ENCODE data around the gene CHST9.
"Not testable (repeated sequence)": the region's sequence is repeated elsewhere in the genome, so short reads cannot be mapped to it uniquely, and the experiment has no call there.

The CHST9 gene, protein sequence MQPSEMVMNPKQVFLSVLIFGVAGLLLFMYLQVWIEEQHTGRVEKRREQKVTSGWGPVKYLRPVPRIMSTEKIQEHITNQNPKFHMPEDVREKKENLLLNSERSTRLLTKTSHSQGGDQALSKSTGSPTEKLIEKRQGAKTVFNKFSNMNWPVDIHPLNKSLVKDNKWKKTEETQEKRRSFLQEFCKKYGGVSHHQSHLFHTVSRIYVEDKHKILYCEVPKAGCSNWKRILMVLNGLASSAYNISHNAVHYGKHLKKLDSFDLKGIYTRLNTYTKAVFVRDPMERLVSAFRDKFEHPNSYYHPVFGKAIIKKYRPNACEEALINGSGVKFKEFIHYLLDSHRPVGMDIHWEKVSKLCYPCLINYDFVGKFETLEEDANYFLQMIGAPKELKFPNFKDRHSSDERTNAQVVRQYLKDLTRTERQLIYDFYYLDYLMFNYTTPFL

DNA sequence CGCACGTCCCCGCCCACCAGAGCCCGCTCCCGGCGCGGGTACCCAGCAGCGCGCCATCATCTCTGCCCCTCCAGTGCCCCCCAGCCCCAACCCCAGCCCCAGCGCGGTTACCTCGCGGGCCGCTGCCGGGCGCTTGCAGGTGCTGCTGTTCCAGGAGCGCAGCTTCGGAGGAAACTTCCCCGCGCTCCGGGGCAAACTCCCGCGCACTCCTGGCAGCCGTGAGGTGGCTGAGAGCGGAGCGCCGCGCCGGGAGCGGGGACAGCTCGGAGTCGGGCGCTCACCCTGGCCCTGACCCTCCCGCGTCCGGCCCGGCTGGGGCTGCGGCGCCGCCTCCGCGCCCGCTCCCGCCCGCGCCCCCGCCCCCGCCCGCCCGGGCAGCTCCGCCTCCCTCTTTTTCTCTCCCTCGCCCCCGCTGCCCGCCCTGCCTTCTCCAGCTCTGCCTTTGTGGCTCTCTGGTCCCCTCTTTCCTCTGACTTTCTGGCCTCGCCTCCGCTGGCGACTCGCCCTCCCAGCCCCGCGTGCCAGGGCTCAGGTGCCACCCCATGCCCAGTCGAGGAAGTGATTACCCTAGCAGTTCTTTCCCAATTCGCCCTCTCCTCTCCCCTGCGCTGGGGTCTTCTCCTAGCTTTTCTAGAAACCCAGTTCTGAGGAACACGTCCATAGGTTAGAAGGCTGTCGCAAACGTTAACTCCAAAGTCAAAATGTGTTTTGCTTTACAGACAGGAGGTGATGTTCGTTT is at the start of gene CHST9:
CHST9 (minus strand) TSS at position 284 of the 739 bp plus-strand sequence. CDS start 42,499 bp downstream, outside the sequence.
- DNase-seq (ENCODE audit: low spot score), result no peak

DNA sequence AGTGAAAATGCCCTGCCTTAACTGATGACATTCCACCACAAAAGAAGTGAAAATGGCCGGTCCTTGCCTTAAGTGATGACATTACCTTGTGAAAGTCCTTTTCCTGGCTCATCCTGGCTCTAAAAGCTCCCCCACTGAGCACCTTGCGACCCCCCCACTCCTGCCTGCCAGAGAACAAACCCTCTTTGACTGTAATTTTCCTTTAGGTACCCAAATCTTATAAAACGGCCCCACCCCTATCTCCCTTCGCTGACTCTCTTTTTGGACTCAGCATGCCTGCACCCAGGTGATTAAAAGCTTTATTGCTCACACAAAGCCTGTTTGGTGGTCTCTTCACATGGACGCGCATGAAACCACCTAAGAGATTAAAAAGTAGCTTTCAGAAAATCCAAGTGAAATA is 47.2 kb upstream of the CHST9 start:
- DNase-seq (ENCODE audit: low spot score), result not testable (repeated sequence)

DNA sequence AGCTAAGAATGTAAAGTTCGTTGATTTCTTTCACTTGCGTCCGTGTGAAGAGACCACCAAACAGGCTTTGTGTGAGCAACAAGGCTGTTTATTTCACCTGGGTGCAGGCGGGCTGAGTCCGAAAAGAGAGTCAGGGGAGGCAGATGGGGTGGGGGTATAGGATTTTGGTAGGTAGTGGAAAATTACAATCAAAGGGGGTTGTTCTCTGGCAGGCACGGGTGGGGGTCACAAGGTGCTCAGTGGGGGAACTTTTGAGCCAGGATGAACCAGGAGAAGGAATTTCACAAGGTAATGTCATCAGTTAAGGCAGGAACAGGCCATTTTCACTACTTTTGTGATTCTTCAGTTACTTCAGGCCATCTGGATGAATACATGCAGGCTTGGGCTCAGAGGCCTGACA is 46.6 kb upstream of the CHST9 start:
- not testable (repeated sequence) for DNase-seq (ENCODE audit: low spot score)

DNA sequence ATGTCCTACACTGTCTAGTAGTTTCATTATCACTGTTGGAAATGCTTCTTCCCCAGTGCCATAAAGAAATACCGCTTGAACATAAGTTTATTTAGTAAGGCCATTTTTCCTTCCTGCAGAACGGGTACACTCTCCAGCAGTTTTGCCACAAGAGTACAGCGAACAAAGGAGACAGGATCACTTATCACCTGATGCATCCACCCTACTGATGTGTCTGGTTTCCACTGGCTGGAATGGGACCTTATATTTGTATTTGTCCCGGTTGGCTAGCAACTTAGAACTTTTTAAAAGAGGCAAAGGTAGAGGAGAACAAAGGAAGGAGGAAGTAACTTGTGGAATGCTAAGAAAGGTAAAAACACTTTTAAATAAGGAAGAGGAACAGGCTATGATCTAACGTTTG is 46.1 kb upstream of the CHST9 start:
- DNase-seq (ENCODE audit: low spot score), result not testable (repeated sequence)

DNA sequence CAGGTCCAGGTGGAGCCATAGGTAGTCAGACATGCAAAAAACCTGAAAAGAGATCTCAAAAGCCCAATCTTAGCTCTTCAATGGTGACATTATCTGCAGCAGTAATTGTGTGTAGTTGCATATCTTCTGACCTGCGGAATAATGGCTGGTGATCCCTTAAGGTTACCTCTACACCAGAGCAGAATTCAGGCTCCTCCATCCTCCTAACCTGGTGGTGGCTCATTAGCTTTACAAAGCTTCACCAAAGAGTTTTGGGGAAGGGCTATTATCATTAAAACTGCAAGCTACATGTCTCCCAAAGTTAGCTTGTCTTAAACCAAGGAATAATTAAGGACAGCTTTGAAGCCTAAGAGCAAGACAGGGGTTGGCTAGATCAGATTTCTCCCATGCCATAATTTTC is 42.6 kb upstream of the CHST9 start:
- DNase-seq (ENCODE audit: low spot score), result no peak

DNA sequence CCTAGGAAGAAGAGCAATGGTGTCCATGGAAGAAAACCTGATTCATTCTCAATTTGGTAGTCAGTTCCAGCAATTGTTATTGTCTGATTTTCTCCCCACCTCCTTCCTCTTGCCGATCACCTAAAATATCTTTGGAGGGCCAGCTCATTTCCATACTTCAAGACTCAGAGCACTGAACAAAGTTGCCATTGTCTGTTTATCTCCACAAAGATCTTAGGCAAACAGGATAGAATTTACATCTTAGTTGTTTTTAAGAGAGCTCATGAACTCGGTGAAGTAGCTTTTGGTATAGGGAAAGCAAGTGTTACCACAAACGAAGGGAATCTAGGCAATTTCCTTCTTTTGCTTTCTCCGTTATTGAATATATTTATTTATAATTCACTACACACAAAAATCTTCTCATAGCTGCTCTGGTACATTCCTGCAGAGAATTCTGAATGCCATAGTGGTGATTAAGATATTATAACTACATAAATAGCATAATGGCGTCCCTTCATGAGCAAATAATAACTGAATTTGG is 41.5 kb upstream of the CHST9 start:
- peak; percentile 12 for DNase-seq (ENCODE audit: low spot score)

DNA sequence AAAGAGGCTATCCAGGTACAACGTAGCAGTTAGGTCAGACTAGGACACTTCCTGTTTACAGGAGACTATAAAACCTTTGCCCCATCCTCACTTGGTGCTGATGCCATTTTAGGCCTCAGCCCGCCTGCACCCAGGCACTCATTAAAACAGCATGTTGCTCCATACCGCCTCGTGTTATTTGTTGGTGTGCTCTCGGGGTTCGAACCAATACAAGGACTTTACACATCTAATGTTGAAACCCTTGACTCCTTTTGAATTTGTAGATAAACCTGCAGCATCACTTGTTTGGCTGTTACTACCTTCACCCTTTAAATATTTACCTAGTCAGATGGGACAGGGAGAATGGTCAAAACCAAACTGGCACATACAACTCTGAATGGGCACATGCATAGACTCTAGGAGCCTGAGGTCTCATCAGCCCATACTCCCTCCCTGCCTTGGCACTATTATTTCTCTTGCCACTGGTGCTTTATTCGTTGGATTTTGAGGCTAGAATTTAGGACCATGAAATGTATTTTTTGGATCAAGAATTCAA is 40.9 kb upstream of the CHST9 start:
- DNase-seq (ENCODE audit: low spot score), result no peak

DNA sequence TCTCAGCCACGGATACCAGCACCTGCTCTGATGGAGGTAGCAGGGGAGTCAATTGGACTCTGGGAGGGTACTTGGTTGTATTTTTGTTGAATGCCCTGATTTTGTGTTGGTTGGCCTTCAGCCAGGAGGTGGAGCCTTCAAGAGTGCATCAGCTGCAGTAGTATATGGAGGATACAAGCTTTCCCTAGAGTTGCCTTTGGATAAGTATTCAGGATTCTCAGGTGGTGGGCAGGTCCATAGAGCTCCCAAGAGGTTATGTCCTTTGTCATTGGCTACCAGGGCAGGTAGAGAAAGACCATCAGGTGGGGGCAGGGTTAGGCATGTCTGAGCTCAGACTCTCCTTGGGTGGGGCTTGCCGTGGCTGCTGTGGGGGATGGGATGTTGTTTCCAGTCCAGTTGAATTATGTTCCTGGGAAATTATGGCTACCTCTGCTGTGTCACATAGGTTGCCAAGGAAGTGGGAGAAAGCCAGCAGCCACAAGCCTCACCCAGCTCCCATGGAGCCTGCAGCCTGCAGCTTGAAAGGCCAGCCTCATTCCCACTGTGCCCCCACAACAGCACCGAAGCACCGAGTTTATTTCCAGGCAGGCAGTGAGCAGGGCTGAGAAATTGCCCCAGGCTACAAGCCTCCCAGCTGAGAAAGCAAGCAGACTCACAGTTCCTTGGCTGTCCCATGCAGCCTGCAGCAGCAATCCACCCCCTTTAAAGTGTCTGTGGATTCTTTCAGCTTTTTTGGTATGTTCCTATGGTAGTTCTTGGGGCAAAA is 38.6 kb upstream of the CHST9 start:
- DNase-seq (ENCODE audit: low spot score), result no peak

DNA sequence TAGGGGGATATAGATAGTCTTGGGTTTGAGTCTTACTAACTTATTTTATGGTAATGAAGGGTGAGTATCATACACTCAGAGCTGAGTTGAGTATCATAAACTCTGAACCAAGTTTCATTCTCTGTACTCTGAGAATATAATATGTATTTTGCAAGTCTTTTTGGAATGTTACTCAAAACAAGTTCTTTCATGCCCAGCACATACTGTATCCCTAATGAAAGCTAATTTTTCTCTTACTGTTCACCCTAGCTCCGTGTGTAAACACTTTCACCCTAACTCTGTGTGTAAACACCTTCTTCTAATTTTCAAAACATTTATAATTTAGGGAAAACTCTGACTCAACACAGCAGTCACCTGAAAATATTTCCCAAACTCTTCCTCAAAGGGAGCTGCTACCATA is 29.7 kb upstream of the CHST9 start:
- no peak for DNase-seq (ENCODE audit: low spot score)

DNA sequence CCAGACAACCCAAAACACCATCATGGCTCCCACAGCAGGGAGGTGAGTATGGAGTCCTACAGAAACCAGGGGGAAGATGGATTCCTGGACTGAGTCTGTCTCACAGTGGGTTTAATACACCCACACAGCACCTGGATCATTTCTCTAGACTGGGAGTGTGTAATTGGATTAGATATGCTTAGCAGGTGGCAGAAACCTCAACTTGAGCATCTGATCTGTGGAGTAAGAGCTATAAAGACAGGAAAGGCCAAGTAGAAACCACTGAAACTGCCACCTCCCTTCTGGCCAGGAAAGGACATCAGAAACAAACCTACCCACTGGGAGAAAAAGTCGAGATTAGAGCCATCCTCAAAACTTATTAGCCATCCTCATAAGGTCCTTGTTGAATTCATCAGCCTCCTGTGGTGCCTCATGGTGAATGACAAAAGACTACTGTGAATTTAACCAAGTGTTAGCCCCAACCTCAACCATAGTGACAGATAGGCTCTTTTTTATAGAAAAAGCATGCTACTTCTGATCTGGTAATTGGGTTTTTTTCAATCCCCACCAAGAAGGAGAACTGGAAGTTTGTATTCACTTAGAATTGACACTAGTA is 28.1 kb upstream of the CHST9 start:
- no peak for DNase-seq (ENCODE audit: low spot score)

DNA sequence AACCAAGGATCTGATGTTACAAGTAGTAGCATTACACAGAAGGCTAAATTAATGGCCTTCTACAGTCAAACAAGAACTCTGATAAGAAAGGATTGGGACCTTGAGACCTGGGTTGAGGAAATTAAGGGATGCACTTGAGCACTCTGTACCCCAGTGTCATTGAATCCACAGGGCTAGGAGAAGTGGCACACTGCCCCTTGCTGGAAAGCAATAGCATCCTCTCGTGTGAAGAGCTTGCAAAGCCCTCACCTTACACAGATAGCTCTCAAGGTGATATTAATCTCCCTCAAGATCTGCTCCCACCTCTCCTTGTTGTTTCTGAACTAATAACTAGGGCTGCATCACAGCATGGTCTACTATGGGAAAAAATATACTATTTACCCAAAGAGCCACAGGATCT is 26.5 kb upstream of the CHST9 start:
- DNase-seq (ENCODE audit: low spot score), result no peak

DNA sequence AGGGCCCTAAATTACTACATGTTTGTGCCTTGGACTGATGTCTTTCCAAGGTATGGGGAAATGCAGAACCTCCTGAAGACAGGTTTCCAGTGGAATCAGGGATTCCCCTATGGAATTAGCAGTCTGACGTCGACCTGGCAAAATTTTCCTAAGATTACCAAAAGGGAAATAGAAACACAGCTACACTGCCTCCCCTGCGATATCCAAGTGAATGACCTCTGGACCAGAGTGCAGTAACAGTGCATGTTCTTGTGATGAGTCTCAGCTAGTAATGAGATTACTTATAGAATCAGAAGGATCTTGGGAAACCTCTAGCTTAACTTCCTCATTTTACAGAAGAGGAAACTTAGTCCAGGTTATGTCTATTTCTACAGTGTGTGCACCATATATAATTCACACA is 21.3 kb upstream of the CHST9 start:
- no peak for DNase-seq (ENCODE audit: low spot score)

DNA sequence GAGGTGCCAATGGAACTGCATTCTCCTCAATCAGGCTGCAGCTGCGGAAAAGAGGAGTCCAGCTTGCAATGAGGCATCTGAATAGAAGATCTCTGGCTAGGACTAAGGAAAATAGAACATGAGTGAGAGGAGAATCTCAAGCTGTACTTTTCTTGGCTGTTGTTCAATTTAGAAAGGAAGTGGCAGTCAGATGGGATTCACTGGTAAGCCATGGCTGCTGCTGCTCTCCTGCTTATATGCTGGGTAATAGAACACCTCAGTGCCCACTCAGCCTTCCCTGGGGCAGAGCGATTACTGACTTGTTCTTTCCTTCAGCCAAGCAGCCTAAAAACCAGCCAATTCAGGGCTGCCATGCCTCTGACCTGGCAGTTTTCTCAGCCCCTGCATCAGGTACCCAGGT is 17.6 kb upstream of the CHST9 start:
- DNase-seq (ENCODE audit: low spot score), result no peak

DNA sequence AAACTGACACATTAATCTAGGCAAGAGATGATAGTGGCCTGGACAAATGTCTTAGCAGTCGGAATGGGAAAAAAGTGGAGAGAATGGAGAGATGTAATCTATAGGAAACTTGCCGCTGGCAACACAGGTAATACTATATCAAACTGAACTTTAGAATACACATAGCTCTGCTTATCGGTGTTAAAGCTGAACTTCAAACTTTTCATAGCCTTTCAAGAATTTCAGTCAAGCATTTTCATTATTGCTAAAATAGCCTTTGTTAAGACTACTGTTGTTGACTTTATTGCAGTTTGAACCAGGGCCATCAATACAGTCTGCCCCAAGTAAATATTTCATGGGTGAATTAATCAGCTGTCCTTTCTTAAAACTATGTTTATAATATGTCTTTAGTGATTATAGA is 12.9 kb upstream of the CHST9 start:
- DNase-seq (ENCODE audit: low spot score), result no peak

DNA sequence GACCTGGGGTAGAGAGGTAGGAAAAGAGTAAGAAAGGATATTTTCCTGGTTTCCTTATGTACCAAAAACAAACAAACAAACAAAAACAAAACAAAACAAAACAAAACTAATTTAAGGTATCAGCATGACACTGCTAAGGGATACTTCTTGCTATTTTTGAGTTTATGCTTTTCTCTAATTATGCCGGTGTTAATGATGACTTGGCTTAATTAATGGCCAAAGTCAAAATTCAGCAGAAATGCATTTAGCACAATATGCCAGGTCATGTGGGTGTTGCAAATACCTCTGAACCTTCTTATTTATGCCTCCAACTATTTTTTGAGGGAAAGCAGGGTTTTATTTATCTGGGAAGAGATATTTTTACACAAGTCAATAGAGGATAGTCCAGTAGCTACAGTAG is 3.2 kb upstream of the CHST9 start:
- no peak for DNase-seq (ENCODE audit: low spot score)

DNA sequence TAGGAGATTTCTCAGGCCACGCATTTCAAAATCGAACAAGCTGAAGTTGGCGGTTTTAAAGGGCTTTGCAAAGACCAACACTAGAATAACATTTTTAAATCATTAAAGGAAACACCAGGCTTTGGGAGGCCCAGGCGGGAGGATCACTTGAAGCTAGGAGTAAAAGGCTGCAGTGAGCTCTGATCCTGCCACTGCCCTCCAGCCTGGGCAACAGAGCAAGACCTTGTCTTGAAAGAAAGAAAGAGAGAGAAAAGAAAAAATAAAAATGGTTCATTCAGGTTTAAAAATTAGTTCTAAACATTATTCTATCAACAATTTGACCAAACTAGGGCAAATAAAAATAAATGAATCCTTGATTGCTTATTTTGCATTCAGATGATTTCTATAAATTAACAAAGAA is 789 bp upstream of the CHST9 start:
- DNase-seq (ENCODE audit: low spot score), result no peak

DNA sequence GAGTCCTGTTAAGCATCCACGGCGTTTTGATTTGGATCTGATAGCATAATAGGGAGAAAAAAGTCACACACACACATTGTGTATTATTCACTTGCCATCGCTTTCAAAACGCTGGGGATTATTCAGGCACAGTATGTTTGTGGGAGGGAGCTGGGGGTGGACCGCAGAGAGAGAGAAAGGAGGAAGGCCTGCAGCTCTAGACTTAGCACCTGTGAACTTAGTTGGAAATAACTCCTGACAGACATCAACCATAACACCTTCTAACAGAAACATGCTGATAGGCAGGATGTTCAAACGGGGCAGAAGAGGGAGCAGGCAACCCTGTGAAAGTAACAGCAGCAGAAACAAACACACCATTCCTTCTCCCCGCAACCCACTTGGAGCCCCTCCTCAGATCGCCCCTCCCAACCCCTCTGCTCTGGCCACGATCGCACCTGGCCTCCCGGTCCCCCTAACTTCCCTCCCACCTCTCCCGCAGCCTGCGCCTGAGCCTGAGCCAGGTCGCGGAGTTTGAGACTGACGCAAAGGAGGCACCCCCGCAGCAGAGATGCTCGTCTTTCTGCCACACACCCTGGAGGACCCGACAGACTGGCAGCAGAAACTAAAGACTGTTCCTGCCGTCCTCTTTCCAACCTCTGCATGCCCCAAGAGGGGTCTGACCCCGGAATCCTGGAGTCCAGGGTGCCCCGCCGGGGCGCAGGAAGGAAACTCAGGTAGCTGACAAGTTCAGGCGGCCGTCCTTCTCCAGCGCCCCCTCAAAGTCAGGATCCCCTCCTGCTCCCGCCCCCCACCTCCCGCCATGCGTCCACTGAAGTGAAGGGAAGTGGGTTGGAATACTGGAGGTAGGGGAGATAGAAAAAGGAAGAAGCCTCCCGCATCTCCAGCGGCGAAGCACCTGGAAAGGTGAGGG is 738 bp downstream of the CHST9 start:
- DNase-seq (ENCODE audit: low spot score), result no peak

DNA sequence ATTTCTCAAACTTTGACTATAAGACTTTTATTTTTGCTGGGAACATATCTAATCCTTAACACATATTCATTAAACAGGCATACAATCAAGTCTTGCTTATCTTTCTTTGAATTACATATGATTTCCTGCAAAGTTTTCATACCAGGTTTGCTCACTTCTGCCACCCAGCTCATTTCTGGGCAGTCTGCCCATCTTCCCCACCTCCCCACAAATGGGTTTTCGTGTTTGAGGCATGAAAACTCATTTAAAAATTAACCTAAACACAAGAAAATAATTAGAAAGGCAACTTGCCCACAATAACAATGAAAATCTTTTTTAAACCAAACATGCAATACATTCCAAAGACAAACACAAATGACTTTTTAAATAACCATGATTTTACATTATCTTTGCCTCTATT is 3.4 kb downstream of the CHST9 start:
- no peak for DNase-seq (ENCODE audit: low spot score)

DNA sequence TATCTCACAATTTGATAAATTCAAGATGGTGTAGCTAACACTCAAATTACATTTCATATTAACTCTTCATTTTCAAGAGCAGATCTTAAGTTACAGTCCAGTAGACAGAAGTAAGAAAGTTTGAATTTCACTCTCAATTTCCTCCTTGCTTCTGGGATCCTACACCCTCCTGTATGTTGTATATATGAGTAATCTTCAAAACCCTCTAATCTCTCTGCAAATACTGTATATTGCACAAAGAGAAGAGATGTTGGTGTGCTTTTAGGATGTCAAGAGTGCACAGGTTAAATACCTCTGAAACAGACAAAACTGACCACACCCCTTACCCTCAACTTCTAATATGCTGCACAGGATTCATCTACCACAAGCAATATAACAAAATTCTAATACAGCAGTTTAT is 6.7 kb downstream of the CHST9 start:
- no peak for DNase-seq (ENCODE audit: low spot score)

DNA sequence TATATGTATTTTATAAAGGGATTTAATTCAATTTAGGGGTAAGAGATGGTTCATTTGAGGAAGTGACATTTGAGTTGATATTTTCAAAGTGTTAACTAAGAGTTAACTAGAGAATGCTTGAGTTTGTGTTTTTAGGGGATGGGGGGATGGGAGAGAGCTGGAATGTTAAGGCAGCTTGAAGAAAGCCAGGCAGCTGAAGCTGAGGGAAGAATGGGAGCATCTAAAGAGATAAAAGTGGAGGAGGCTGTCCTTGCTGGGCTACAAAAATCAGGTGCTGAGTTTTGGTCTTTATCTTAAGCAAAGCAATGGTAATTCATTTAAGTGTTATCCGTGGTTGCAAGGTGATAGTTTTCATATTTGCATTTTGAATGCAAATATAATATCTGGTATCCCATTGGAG is 9.2 kb downstream of the CHST9 start:
- no peak for DNase-seq (ENCODE audit: low spot score)

DNA sequence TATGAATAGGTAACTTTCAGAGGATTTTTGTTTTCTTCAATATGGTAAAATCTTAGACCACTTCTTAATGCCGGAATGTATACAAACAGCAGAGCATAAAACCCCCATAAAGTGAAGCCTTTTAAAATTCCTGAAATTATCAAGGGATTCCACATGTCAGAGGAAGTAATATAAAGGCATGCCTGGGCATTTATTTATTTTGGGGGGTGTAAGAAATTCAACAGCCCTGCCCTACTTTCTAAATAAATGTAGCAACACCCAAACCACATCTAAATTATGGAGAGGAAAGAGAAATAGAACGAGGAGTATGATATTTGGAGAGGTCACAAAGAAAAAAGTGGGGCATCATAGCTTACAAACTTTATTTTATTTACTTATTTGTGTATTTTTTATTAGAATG is 9.9 kb downstream of the CHST9 start:
- DNase-seq (ENCODE audit: low spot score), result no peak
